SK-N-MC (cell line): Measurements from ENCODE around the gene SHISAL1.
A peak's percentile ranks its signal among the peaks of the same experiment; 100 is the strongest.

Experiments used
- DNase-seq: peaks from one replicate; pipeline ENCODE4 v3.0.0-alpha.2; 2011; ENCODE audit warnings: low read depth, low spot score
- H3K27ac ChIP-seq: fragments of 200-600 bp; sonication (generic); 2 replicates; pipeline ENCODE4 v1.5.1; 2016; ENCODE audit warnings: mixed run types
- H3K36me3 ChIP-seq: fragments of 200-600 bp; sonication (generic); 2 replicates; pipeline ENCODE4 v1.6.1; 2017; ENCODE audit warnings: antibody characterized with exemption, low read length, mixed read lengths; ENCODE audit not compliant: insufficient read depth
- H3K4me3 ChIP-seq: fragments of 200-600 bp; sonication (generic); 2 replicates; pipeline ENCODE4 v1.5.1; 2016
- H3K9ac ChIP-seq: fragments of 200-600 bp; sonication (generic); 2 replicates; pipeline ENCODE4 v1.8.0; 2017; ENCODE audit warnings: mixed run types, mixed read lengths; ENCODE audit not compliant: insufficient read length
- H3K9me3 ChIP-seq: fragments of 200-600 bp; sonication (generic); 2 replicates; pipeline ENCODE4 v1.6.1; 2017; ENCODE audit warnings: low read depth, mild to moderate bottlenecking, antibody characterized with exemption, low read length, moderate library complexity, mixed read lengths
- EZH2 ChIP-seq: fragments of 200-600 bp; sonication (generic); IDR thresholded peaks from one replicate; pipeline ENCODE4 v1.6.1; 2017; ENCODE audit warnings: antibody characterized with exemption
- FOXP2 ChIP-seq: optimal IDR thresholded peaks from 2 replicates; pipeline ENCODE3; 2011; ENCODE audit warnings: mild to moderate bottlenecking, moderate library complexity; ENCODE audit not compliant: insufficient read depth; ENCODE audit errors: extremely low read length, control extremely low read depth
- POLR2AphosphoS5 ChIP-seq: IDR thresholded peaks from 2 replicates; pipeline ENCODE4 v1.6.1; 2012; ENCODE audit warnings: mild to moderate bottlenecking, low read depth, low read length, borderline replicate concordance

Gene SHISAL1

DNA sequence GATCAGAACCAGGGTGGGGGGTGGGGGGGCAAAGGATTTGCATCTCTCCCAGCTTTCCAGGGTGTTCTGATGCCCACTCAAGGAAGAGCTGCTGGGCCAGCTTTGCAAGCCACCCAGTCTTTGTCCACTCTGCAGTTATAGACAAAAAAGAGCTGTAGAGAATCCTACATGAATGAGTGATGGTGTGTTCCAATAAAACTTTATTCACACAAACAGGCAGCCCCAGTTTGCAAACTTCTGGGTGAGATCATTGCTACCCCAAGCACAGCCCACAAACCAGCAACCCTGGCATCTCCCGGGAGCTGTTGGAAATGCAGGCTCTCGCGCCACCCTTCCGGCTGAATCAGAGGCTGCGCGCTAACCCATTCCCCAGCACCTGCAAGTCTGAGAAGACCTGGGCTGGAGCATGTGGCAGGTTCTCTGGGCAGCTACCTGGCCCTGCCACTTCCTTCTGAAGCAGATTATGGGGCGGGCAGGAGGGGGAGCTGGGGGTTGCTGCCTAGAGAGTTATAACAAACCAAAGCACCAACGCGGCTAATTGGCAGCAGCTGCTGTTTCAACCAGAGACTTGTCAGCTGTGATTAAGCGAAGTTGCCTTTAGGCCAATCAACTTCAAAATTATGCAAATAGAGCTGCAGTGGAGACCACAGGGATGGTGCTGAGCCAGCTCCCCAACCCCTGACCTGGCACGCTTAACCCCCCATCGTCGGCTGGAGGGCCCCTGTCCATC, 3.8 kb upstream of the SHISAL1 start:
- Histone ChIP-seq H3K9me3 (no peaks in the 10 kb centered on the region), H3K4me3 (0 out of 2 replicates have a peak overlapping the region, but pooled peaks have one; percentile 33), H3K27ac (no peak overlapping the region), H3K9ac (no peak overlapping the region), H3K36me3 (no peaks in the 10 kb centered on the region)
- no peak for DNase-seq
- TF ChIP-seq FOXP2 (no peak), EZH2 (no peak), POLR2AphosphoS5 (no peak)

DNA sequence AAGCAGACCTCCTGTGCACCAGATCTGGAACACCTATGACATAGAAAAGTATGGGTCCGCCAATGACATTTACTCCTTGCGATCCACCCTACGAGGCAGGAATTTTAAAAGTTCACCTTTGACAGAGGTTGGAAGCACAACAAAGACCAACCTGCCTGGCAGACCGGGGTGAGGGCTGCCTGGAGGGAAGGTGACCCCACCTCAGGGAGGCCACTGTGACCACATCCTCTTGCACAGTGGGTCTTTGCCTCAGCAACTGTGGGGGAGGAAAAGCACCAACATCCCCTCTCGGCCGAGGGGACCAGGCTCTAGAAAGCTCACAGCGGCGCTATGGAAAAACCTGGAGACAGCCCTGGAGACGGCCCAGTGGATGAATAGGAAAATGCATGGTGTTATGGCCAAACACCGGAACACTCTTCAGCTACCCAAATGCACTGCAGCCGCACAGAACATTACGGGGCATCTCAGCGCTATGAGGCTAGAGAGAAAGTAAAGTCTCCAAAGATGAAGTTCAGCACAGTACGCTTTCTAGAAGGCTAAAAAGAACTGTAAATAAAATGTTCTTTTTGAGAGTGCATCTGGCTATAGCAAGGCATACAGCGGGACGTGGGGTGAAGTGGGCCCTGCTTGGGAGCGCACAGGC, 1.8 kb upstream of the SHISAL1 start:
- Histone ChIP-seq H3K36me3 (no peaks in the 10 kb centered on the region), H3K27ac (no peak overlapping the region), H3K9me3 (no peaks in the 10 kb centered on the region), H3K4me3 (no peak overlapping the region), H3K9ac (no peak overlapping the region)
- TF ChIP-seq POLR2AphosphoS5 (no peak), FOXP2 (no peak), EZH2 (no peak)
- DNase-seq, result no peak

DNA sequence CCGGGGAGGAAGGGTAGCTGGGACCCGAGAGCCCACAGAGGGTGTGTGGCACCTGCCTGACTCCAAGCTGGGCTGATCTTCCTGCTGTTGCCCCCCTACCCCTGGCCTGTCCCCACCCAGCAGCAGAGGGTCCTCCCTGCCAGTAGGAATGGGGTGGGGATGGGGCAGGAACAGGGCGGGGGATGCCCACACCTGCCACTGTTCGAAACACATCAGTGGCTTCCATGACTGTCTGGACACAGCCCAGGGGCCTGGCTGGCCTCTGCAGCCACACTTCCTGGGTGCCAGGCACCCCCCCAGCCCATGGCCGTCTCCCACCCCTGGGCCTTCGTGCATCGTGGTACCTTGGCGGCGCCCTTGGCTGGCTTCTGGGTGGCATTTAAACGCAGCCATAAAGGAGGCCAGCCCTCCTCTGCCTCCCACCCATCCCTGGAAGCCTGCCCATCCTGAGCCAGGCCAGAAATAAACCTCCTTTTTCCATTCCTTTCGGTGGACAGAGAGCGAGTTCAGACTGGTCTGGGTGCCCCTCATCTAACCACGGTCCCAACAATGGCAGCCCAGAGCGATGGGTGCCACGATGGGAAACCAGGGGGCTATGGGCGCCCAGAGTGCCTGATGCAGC, 745 bp upstream of the SHISAL1 start:
- H3K9me3 ChIP-seq, result no peaks in the 10 kb centered on the region
- no peak for DNase-seq
- TF ChIP-seq FOXP2 (no peak), POLR2AphosphoS5 (no peak), EZH2 (no peak)
- no peak overlapping the region for H3K27ac ChIP-seq
- no peak overlapping the region for H3K4me3 ChIP-seq
- no peaks in the 10 kb centered on the region for H3K36me3 ChIP-seq
- no peak overlapping the region for H3K9ac ChIP-seq

DNA sequence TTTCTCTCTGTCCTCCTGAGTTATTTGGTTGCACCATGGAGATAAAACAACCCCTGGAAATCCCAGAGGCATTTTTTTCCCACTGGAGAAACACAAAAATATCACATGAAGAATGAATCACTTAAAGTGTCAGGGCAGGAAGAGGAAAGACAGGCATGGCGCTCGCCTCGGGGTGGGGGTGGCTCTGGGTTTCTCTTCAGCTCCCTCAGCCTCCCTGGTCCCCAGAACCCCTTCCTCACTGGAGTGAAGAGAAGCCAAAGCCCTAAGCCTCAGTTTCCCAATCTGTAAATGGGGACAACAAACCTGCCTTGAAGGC, 938 bp downstream of the SHISAL1 start:
- H3K36me3 ChIP-seq, result no peaks in the 10 kb centered on the region
- no peak for DNase-seq
- no peak overlapping the region for H3K9ac ChIP-seq
- no peak overlapping the region for H3K4me3 ChIP-seq
- H3K27ac ChIP-seq, result no peak overlapping the region
- no peaks in the 10 kb centered on the region for H3K9me3 ChIP-seq
- TF ChIP-seq EZH2 (no peak), POLR2AphosphoS5 (no peak), FOXP2 (no peak)

DNA sequence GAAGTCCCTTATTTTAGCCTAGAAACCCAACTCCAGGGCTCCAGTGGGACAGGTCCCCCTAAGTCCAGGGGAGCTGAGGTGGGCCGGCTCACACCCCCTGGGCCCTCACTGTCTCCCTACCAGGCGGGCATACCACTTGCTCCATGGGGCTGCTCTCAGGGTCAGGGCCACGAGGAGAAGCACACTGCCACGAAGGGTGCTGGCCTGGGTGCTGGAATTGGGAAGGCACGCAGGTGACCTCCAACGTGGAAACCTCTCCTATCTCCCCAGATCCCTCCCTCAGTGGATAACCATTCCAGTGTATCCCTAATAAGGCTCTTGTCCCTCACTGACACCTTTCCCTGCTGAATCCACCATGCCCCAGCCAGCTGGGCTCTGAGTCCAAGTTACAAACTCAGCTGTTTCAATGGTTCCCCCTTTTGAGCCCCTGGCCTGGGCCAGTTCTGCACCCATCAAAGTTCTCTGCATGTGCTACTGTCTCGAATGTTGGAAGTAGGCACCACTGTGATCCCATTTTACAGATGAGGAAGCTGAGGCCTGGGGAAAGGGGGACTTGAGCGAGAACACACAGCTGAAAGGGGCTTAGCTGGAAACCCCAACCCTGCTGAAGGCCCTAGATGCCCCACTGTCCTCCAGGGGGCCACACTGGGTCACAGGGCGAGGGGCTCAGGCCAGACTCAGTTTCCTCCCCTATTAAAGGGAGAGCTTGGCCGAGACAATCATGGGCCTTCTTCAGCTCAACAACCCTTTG, 1.5 kb downstream of the SHISAL1 start:
- TF ChIP-seq POLR2AphosphoS5, result no peak
- Histone ChIP-seq H3K9ac (no peak overlapping the region), H3K9me3 (no peaks in the 10 kb centered on the region), H3K27ac (no peak overlapping the region), H3K36me3 (no peaks in the 10 kb centered on the region), H3K4me3 (no peak overlapping the region)
- DNase-seq, result no peak

DNA sequence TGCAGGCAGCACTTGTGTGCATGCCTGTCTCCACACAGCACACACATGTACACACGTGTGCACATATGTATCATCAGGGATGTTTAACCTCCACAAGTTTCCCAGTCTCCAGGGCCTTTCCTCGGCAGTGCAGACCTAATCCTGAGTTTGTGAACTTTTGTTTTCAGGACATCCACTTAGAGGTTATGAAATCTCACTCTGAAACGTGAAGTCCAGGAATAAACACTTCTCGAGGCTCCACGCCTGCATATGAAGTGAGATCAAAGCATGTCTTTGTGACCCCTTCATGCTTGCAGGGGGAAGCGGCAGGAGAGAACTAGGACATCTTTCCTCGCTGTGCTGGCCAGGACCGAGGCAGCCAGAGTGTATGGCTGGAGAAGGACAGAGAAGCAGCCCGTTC, 3.1 kb downstream of the SHISAL1 start:
- no peak overlapping the region for H3K27ac ChIP-seq
- no peak for TF ChIP-seq POLR2AphosphoS5
- no peak for TF ChIP-seq FOXP2
- TF ChIP-seq EZH2, result no peak
- H3K9me3 ChIP-seq, result no peaks in the 10 kb centered on the region
- no peaks in the 10 kb centered on the region for H3K36me3 ChIP-seq
- no peak for DNase-seq
- no peak overlapping the region for H3K4me3 ChIP-seq
- H3K9ac ChIP-seq, result no peak overlapping the region

DNA sequence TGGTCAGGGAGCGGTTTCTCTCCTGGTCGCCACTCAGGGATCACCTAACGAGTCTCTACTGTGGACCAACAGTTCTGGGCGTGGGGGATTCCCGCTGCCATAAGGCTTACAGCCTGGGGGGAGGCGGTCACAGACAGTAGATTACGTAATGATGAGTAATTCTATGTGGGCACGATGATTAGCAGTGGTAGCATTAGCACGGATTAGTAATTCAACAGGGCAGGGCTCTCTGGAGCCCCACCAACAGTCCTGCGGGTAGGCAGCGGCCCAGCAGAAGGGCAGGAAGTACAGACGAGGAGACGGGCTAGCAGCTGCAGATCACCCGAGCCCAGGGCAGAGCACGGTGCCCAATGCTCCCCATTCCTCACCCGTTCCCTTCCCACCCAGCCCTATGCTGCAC, 3.6 kb downstream of the SHISAL1 start:
- Histone ChIP-seq H3K36me3 (no peaks in the 10 kb centered on the region), H3K9me3 (no peaks in the 10 kb centered on the region), H3K4me3 (no peak overlapping the region), H3K9ac (no peak overlapping the region), H3K27ac (no peak overlapping the region)
- TF ChIP-seq POLR2AphosphoS5 (no peak), EZH2 (no peak), FOXP2 (no peak)
- DNase-seq, result no peak

DNA sequence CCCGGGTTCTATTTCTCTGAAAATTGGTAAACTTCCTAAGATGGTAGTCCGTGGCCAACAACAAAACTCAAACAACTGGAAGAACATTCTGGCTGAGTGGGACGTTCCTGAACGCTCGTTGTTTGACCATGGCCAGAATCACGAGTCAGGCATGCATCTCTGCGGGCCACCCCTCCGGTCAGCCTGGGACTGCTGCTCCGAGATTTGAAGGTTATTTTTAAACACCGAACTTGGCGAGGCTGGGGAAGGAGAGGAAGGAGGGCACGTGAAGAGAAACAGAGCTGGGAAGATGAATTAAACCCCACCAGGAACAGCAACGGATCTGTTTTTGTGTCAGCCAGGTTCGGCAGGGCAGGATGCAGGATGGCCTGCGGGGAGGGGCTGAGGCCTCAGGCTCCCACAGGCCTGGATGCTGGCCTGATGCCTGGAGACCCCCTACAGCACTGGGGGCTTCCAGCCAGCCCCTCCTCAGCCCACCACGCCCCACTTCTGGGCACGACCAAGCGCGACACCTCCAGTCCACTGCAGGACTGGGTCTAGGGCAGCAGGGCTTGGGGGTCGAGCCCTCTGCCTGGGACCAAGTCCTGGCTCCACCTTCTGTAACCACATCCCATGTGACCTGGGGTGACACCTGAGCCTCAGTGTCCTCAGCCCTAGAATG, 5.1 kb downstream of the SHISAL1 start:
- no peak for DNase-seq
- H3K4me3 ChIP-seq, result no peak overlapping the region
- H3K36me3 ChIP-seq, result no peaks in the 10 kb centered on the region
- H3K27ac ChIP-seq, result no peak overlapping the region
- TF ChIP-seq FOXP2 (no peak), EZH2 (no peak), POLR2AphosphoS5 (no peak)
- no peak overlapping the region for H3K9ac ChIP-seq
- H3K9me3 ChIP-seq, result no peaks in the 10 kb centered on the region
